Astrocyte (in vitro differentiated cells and primary cell): Measurements from ENCODE around the gene NUP93. TPM values are rescaled to one million over a fixed set of nuclear protein-coding genes. Genes with fewer than 3 reads are reported as not detected.

Experiments
- DNase-seq: peaks from one replicate; pipeline ENCODE4 v3.0.0-alpha.2; 2010; ENCODE audit warnings: low read depth
- FAIRE-seq: peaks from 2 replicates; lab custom pipeline; 2011; peaks lifted over from hg19 to GRCh38; lab: Jason Lieb, UNC
- H2AFZ ChIP-seq: 2 replicates; pipeline ENCODE4 v1.6.0; 2012; ENCODE audit warnings: low read depth, low read length, inconsistent platforms
- H3K27ac ChIP-seq: 2 replicates; pipeline ENCODE4 v1.5.1; 2011; ENCODE audit warnings: low read depth, low read length, inconsistent platforms
- H3K27me3 ChIP-seq: 2 replicates; pipeline ENCODE4 v1.6.0; 2011; ENCODE audit warnings: low read length, inconsistent platforms; ENCODE audit not compliant: insufficient read depth
- H3K36me3 ChIP-seq: 2 replicates; pipeline ENCODE4 v1.5.1; 2011; ENCODE audit warnings: low read length, inconsistent platforms; ENCODE audit not compliant: insufficient read depth
- H3K4me1 ChIP-seq: 2 replicates; pipeline ENCODE4 v1.5.1; 2011; ENCODE audit warnings: low read length, inconsistent platforms; ENCODE audit not compliant: insufficient read depth
- H3K4me2 ChIP-seq: 2 replicates; pipeline ENCODE4 v1.6.0; 2012; ENCODE audit warnings: low read length, inconsistent platforms
- H3K4me3 ChIP-seq: 2 replicates; pipeline ENCODE4 v1.5.1; 2011; ENCODE audit warnings: low read depth, mild to moderate bottlenecking, low read length, inconsistent platforms; ENCODE audit not compliant: insufficient read depth
- H3K79me2 ChIP-seq: 2 replicates; pipeline ENCODE4 v1.6.0; 2012; ENCODE audit warnings: mild to moderate bottlenecking, low read length, inconsistent platforms; ENCODE audit not compliant: insufficient read depth
- H3K9ac ChIP-seq: 2 replicates; pipeline ENCODE4 v1.6.0; 2012; ENCODE audit warnings: mild to moderate bottlenecking, low read length, inconsistent platforms
- H3K9me3 ChIP-seq: 2 replicates; pipeline ENCODE4 v1.5.1; 2012; ENCODE audit warnings: low read depth, mild to moderate bottlenecking, low read length, inconsistent platforms; ENCODE audit not compliant: insufficient read depth
- H4K20me1 ChIP-seq: 2 replicates; pipeline ENCODE4 v1.6.0; 2012; ENCODE audit warnings: low read length, inconsistent platforms; ENCODE audit not compliant: insufficient read depth
- H3K27ac Mint-ChIP-seq: one replicate; pipeline ENCODE4 v1.8.0; 2021; ENCODE audit warnings: mild to moderate bottlenecking, mixed read lengths; ENCODE audit not compliant: unreplicated experiment
- H3K27me3 Mint-ChIP-seq: one replicate; pipeline ENCODE4 v1.8.0; 2021; ENCODE audit warnings: low read depth, mixed read lengths; ENCODE audit not compliant: unreplicated experiment
- H3K36me3 Mint-ChIP-seq: one replicate; pipeline ENCODE4 v1.8.0; 2021; ENCODE audit warnings: low read depth, mixed read lengths; ENCODE audit not compliant: unreplicated experiment
- H3K4me1 Mint-ChIP-seq: one replicate; pipeline ENCODE4 v1.8.0; 2021; ENCODE audit warnings: low read depth, mixed read lengths; ENCODE audit not compliant: unreplicated experiment
- H3K4me3 Mint-ChIP-seq: one replicate; pipeline ENCODE4 v1.8.0; 2021; ENCODE audit warnings: mild to moderate bottlenecking, moderate library complexity, mixed read lengths; ENCODE audit not compliant: unreplicated experiment
- H3K9me3 Mint-ChIP-seq: one replicate; pipeline ENCODE4 v1.8.0; 2021; ENCODE audit warnings: mild to moderate bottlenecking, mixed read lengths; ENCODE audit not compliant: unreplicated experiment
- EZH2 ChIP-seq: IDR thresholded peaks from 2 replicates; pipeline ENCODE4 v1.6.1; 2012; ENCODE audit warnings: mild to moderate bottlenecking, low read length, inconsistent platforms; ENCODE audit not compliant: insufficient read depth
- total RNA-seq: library from RNA; stranded (reverse); gene quantifications from 2 replicates; pipeline ENCODE4 v1.2.1, GENCODE V29; 2021
- TF ChIP-seq, protein P1 (sequence below): IDR thresholded peaks from 2 replicates; pipeline ENCODE4 v1.5.1; 2011; ENCODE audit warnings: low read depth, mild to moderate bottlenecking, inconsistent platforms, low read length, moderate library complexity; ENCODE audit not compliant: insufficient read depth

NUP93 gene
- total RNA-seq, 1 donor from 2014 or later: 89.3 TPM

GRCh38 chr16:56830669-56831068 lies 100.7 kb downstream of the NUP93 start:
- no peaks in the 10 kb centered on the region for H3K9me3 ChIP-seq
- no peak overlapping the region for H3K4me3 ChIP-seq
- peaks cover 23% of the 10 kb centered on the region for H3K36me3 ChIP-seq
- DNase-seq: no peak
- H3K36me3 Mint-ChIP-seq: peaks cover 27% of the 10 kb centered on the region
- H3K27ac ChIP-seq: no peak overlapping the region
- no peaks in the 10 kb centered on the region for H3K79me2 ChIP-seq
- no peaks in the 10 kb centered on the region for H4K20me1 ChIP-seq
- H3K27me3 Mint-ChIP-seq: no peaks in the 10 kb centered on the region
- H3K4me1 ChIP-seq: peaks cover 6% of the 10 kb centered on the region
- FAIRE-seq: no peak
- no peaks in the 10 kb centered on the region for H3K27me3 ChIP-seq
- peak overlapping the region; percentile 10 for H3K4me2 ChIP-seq
- no peak overlapping the region for H3K27ac Mint-ChIP-seq
- H3K4me3 Mint-ChIP-seq: no peak overlapping the region
- TF ChIP-seq, protein P1, sequence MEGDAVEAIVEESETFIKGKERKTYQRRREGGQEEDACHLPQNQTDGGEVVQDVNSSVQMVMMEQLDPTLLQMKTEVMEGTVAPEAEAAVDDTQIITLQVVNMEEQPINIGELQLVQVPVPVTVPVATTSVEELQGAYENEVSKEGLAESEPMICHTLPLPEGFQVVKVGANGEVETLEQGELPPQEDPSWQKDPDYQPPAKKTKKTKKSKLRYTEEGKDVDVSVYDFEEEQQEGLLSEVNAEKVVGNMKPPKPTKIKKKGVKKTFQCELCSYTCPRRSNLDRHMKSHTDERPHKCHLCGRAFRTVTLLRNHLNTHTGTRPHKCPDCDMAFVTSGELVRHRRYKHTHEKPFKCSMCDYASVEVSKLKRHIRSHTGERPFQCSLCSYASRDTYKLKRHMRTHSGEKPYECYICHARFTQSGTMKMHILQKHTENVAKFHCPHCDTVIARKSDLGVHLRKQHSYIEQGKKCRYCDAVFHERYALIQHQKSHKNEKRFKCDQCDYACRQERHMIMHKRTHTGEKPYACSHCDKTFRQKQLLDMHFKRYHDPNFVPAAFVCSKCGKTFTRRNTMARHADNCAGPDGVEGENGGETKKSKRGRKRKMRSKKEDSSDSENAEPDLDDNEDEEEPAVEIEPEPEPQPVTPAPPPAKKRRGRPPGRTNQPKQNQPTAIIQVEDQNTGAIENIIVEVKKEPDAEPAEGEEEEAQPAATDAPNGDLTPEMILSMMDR: no peak
- no peak for TF ChIP-seq EZH2
- no peaks in the 10 kb centered on the region for H3K9me3 Mint-ChIP-seq
- no peak overlapping the region for H3K9ac ChIP-seq
- no peak overlapping the region for H2AFZ ChIP-seq
- peaks cover 36% of the 10 kb centered on the region for H3K4me1 Mint-ChIP-seq

DNA sequence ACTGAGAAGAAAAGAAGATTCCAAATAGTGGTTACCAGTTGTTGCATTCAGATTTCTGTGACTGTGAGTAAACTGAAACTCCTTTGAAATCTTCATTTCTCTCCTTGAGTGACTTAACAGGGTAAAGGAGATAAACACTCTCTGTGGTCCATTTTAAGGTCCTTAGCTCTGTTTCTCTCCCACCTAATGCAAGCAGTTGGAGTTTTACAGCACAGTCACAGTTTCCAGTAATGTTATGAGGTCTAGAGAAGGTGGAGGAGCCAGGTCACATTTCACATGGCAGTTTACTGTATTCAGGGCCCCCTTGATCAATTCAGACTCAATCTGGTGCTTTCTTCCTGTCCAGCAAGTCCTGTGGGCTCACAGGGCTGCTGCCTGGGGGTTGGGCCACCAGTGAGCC lies 102.8 kb downstream of the NUP93 start:
- peak overlapping the region; percentile 83 for H3K27ac Mint-ChIP-seq
- no peak for FAIRE-seq
- no peak overlapping the region for H3K4me3 ChIP-seq
- no peak overlapping the region for H3K27ac ChIP-seq
- no peak overlapping the region for H3K9ac ChIP-seq
- H3K4me3 Mint-ChIP-seq: no peak overlapping the region
- TF ChIP-seq EZH2: no peak
- TF ChIP-seq, protein P1: no peak
- H3K36me3 ChIP-seq: peaks cover 33% of the 10 kb centered on the region
- H3K4me1 Mint-ChIP-seq: peaks cover 38% of the 10 kb centered on the region
- H4K20me1 ChIP-seq: no peaks in the 10 kb centered on the region
- no peak for DNase-seq
- H3K4me2 ChIP-seq: no peak overlapping the region
- H3K79me2 ChIP-seq: no peaks in the 10 kb centered on the region
- H2AFZ ChIP-seq: no peak overlapping the region
- no peaks in the 10 kb centered on the region for H3K27me3 Mint-ChIP-seq
- H3K9me3 Mint-ChIP-seq: no peaks in the 10 kb centered on the region
- H3K9me3 ChIP-seq: no peaks in the 10 kb centered on the region
- peaks cover 27% of the 10 kb centered on the region for H3K36me3 Mint-ChIP-seq
- H3K27me3 ChIP-seq: no peaks in the 10 kb centered on the region
- H3K4me1 ChIP-seq: peaks cover 6% of the 10 kb centered on the region

DNA sequence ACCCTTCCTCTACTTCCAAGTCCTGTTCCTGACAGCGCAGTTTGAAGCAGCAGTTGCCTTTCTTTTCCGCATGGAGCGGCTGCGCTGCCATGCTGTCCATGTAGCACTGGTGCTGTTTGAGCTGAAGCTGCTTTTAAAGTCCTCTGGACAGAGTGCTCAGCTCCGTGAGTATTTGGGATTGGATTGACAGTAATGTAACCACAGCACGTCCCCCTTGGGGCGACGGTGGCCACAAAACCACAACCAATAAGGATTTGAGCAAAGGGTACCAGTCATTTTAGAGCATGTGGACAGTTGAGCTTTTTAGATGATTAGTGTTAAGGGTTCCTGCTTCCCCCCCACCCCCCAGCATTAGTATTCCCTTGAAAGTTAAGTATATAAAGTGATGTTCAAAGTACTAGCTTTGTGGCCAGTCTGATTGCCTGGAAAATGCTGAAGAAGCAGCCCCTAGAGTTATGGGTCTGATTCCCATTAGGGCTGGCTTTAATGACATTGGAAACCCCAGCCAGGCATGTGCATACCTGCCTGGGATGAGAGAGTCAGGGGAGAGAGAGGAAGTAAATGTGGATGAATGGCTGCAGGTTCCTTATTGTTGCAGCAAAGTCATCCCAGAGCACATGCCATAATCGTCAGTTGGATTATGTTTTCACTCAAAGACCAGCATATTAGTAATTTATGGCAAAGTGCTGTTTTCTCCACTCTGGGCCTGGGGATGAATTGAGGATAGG lies 103.5 kb downstream of the NUP93 start:
- Histone ChIP-seq H3K36me3 (peaks cover 39% of the 10 kb centered on the region), H3K4me2 (no peak overlapping the region), H3K9ac (no peak overlapping the region), H3K27me3 (no peaks in the 10 kb centered on the region), H4K20me1 (no peaks in the 10 kb centered on the region), H3K4me1 (peaks cover 6% of the 10 kb centered on the region), H3K27ac (no peak overlapping the region), H3K79me2 (no peaks in the 10 kb centered on the region), H2AFZ (no peak overlapping the region), H3K4me3 (no peak overlapping the region), H3K9me3 (no peaks in the 10 kb centered on the region)
- Mint-ChIP-seq H3K4me3 (no peak overlapping the region), H3K27me3 (no peaks in the 10 kb centered on the region), H3K4me1 (peaks cover 38% of the 10 kb centered on the region), H3K27ac (peak overlapping the region; percentile 83), H3K9me3 (no peaks in the 10 kb centered on the region), H3K36me3 (peaks cover 32% of the 10 kb centered on the region)
- TF ChIP-seq, protein P1: no peak
- no peak for TF ChIP-seq EZH2
- DNase-seq (no peak), FAIRE-seq (no peak)
